ENCODE measurements around the gene CELF3. TPM values are rescaled to one million over a fixed set of nuclear protein-coding genes. Genes with fewer than 3 reads are reported as not detected.

CELF3 gene
- total and polyA plus RNA-seq, 2 donors (not counting 1 experiment from before 2014, with no cell fraction given): not detected

DNA sequence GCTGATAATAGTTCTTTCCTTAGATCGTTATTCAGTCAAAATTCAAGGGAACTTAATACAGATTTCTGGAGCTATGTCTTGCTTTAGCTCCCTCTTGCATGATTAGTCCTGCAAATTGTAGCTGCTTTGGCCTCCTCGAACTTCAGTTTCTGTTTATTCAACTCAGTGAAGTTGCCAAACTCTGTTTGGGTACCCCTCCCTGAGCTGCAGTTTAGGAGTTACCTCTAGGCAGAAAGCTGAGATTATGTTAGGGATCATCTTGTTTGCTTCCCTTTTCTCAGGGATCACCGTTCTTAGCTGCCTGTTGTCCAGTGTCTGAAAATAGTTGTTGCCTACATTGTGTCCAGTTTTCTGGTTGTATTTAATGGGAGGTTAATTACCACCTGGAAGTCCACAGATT lies 61.2 kb downstream of the CELF3 start:
- H4K20me1 ChIP-seq (ENCODE audit: control insufficient read depth, insufficient read depth, low read length, poor library complexity, severe bottlenecking): no peaks in the 10 kb centered on the region
- H2AFZ ChIP-seq (ENCODE audit: insufficient read depth, low read depth, low read length, poor library complexity, severe bottlenecking): no peak overlapping the region
- no peaks in the 10 kb centered on the region for H3K27me3 ChIP-seq (replicated peaks in 1 of 4; ENCODE audit: control extremely low read depth in 1 of 4, control insufficient read depth in 3 of 4, insufficient read depth in 4 of 4, low read length in 3 of 4)
- Mint-ChIP-seq H3K27ac (no peak overlapping the region), H3K4me3 (no peak overlapping the region), H3K4me1 (peaks cover 10% of the 10 kb centered on the region), H3K27me3 (no peaks in the 10 kb centered on the region), H3K9me3 (ENCODE audit: insufficient read depth) (no peaks in the 10 kb centered on the region)
- no peak overlapping the region for H3K4me3 ChIP-seq (ENCODE audit: control extremely low read depth in 1 of 5, extremely low read depth in 1 of 5, insufficient read depth in 1 of 5, low read depth in 2 of 5, low read length in 4 of 5)
- H3K27ac ChIP-seq (ENCODE audit: low read length in 2 of 2): no peak overlapping the region
- DNase-seq: no peak
- no peaks in the 10 kb centered on the region for H3K9me3 ChIP-seq (ENCODE audit: control extremely low read depth in 1 of 3, control insufficient read depth in 2 of 3, insufficient read depth in 1 of 3, low read length in 2 of 3)
- no peak for TF ChIP-seq EZH2 (IDR thresholded peaks at IDR 0.05; ENCODE audit: borderline replicate concordance, insufficient read depth, low read depth, low read length, poor library complexity, severe bottlenecking)
- TF ChIP-seq, protein P1, sequence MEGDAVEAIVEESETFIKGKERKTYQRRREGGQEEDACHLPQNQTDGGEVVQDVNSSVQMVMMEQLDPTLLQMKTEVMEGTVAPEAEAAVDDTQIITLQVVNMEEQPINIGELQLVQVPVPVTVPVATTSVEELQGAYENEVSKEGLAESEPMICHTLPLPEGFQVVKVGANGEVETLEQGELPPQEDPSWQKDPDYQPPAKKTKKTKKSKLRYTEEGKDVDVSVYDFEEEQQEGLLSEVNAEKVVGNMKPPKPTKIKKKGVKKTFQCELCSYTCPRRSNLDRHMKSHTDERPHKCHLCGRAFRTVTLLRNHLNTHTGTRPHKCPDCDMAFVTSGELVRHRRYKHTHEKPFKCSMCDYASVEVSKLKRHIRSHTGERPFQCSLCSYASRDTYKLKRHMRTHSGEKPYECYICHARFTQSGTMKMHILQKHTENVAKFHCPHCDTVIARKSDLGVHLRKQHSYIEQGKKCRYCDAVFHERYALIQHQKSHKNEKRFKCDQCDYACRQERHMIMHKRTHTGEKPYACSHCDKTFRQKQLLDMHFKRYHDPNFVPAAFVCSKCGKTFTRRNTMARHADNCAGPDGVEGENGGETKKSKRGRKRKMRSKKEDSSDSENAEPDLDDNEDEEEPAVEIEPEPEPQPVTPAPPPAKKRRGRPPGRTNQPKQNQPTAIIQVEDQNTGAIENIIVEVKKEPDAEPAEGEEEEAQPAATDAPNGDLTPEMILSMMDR (IDR thresholded peaks at IDR 0.05): no peak
- ATAC-seq (ENCODE audit: low read depth): no peak
- no peak overlapping the region for H3K9ac ChIP-seq (ENCODE audit: low read length)
- ChIA-PET POLR2A (interaction anchor here (0.6 kb wide), 1 partner anchor 211 kb away, joined by 3 read pairs; no protein-coding TSS in a partner anchor), CTCF (interaction anchor here (0.6 to 1.9 kb wide), 2 partner anchors 61 to 1327 kb away, joined by 6 to 8 read pairs; no protein-coding TSS in a partner anchor)
- intact Hi-C loops (cut with micrococcal nuclease): no loop called here
- H3K4me2 ChIP-seq (replicated peaks; ENCODE audit: low read depth, low read length, poor library complexity, severe bottlenecking): no peak overlapping the region
- WGBS (ENCODE audit: insufficient coverage): 94% methylated on average over 3 of the region's 3 CpGs
- H3K4me1 ChIP-seq (ENCODE audit: control insufficient read depth in 2 of 2, insufficient read depth in 2 of 2, low read length in 2 of 2): peaks cover 6 to 7% of the 10 kb centered on the region in 2 donors
- H3K79me2 ChIP-seq (ENCODE audit: control insufficient read depth, insufficient read depth, low read length): peaks cover 16% of the 10 kb centered on the region
- H3K36me3 ChIP-seq (replicated peaks in 1 of 2; ENCODE audit: control extremely low read depth in 1 of 2, control insufficient read depth in 1 of 2, extremely low read depth in 1 of 2, insufficient read depth in 2 of 2, low read length in 1 of 2): peaks cover 8 to 28% of the 10 kb centered on the region in 2 experiments

DNA sequence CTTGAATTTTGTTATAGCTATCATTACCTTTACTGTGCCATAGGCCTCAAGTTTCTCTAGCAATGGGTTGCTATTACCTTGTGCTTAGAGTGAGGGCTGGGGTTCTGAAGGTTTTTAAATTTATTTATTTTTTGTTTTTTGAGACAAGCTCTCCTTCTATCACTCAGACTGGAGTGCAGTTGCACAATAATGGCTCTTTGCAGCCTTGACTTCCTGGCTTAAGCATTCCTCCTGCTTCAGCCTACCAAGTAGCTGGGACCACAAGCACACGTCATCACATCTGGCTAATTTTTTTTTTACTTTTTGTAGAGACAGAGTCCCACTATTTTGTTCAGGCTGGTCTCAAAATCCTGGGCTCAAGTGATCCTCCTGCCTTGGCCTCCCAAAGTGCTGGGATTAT lies 63.2 kb downstream of the CELF3 start:
- TF ChIP-seq EZH2 (IDR thresholded peaks at IDR 0.05; ENCODE audit: borderline replicate concordance, insufficient read depth, low read depth, low read length, poor library complexity, severe bottlenecking): no peak
- TF ChIP-seq, protein P1 (IDR thresholded peaks at IDR 0.05): no peak
- Histone ChIP-seq H3K4me3 (ENCODE audit: control extremely low read depth in 1 of 5, extremely low read depth in 1 of 5, insufficient read depth in 1 of 5, low read depth in 2 of 5, low read length in 4 of 5) (no peak overlapping the region), H3K4me2 (replicated peaks; ENCODE audit: low read depth, low read length, poor library complexity, severe bottlenecking) (no peak overlapping the region), H3K4me1 (ENCODE audit: control insufficient read depth in 2 of 2, insufficient read depth in 2 of 2, low read length in 2 of 2) (peaks cover 6 to 7% of the 10 kb centered on the region in 2 donors), H2AFZ (ENCODE audit: insufficient read depth, low read depth, low read length, poor library complexity, severe bottlenecking) (no peak overlapping the region), H3K36me3 (replicated peaks in 1 of 2; ENCODE audit: control extremely low read depth in 1 of 2, control insufficient read depth in 1 of 2, extremely low read depth in 1 of 2, insufficient read depth in 2 of 2, low read length in 1 of 2) (peaks cover 4 to 15% of the 10 kb centered on the region in 2 experiments), H3K27ac (ENCODE audit: low read length in 2 of 2) (no peak overlapping the region), H3K9ac (ENCODE audit: low read length) (no peak overlapping the region), H4K20me1 (ENCODE audit: control insufficient read depth, insufficient read depth, low read length, poor library complexity, severe bottlenecking) (no peaks in the 10 kb centered on the region), H3K9me3 (ENCODE audit: control extremely low read depth in 1 of 3, control insufficient read depth in 2 of 3, insufficient read depth in 1 of 3, low read length in 2 of 3) (no peaks in the 10 kb centered on the region), H3K27me3 (replicated peaks in 1 of 4; ENCODE audit: control extremely low read depth in 1 of 4, control insufficient read depth in 3 of 4, insufficient read depth in 4 of 4, low read length in 3 of 4) (no peaks in the 10 kb centered on the region), H3K79me2 (ENCODE audit: control insufficient read depth, insufficient read depth, low read length) (peaks cover 20% of the 10 kb centered on the region)
- DNase-seq (no peak), ATAC-seq (ENCODE audit: low read depth) (no peak)
- H3K27ac Mint-ChIP-seq: no peak overlapping the region
- 80% methylated on average over 1 of the region's 1 CpG for WGBS (ENCODE audit: insufficient coverage)
- H3K4me3 Mint-ChIP-seq: no peak overlapping the region
- CTCF ChIA-PET: no interaction called here
- H3K27me3 Mint-ChIP-seq: no peaks in the 10 kb centered on the region
- intact Hi-C loops (cut with micrococcal nuclease): no loop called here
- POLR2A ChIA-PET: no interaction called here
- H3K9me3 Mint-ChIP-seq (ENCODE audit: insufficient read depth): no peaks in the 10 kb centered on the region
- H3K4me1 Mint-ChIP-seq: peaks cover 10% of the 10 kb centered on the region

Small RNA genes lying within 50 kb of the gene (small RNA-seq; reads per million reads assigned to genes)
- gene RNU6-662P (ENCODE audit: insufficient read length, low read depth, low replicate concordance): not detected

Other genes starting within 250 kb of the CELF3 start
- 0.49 and 0.81 TPM in 2 replicates for gene CGN, start 205.4 kb downstream of the CELF3 start, total RNA-seq
- 0.22 and 0.25 TPM in 2 replicates for gene CGN, start 205.4 kb downstream of the CELF3 start, polyA plus RNA-seq
- gene TUFT1, start 176.5 kb downstream of the CELF3 start, total RNA-seq: 2.2 TPM in 2 replicates
- gene TUFT1, start 176.5 kb downstream of the CELF3 start, polyA plus RNA-seq: 0.82 and 2.3 TPM in 2 replicates
- 43.2 and 45.6 TPM in 2 replicates for gene SNX27, start 104.8 kb downstream of the CELF3 start, total RNA-seq
- gene SNX27, start 104.8 kb downstream of the CELF3 start, polyA plus RNA-seq: 13.5 and 14.5 TPM in 2 replicates
- not detected in 2 replicates for gene RIIAD1, start 4.7 kb upstream of the CELF3 start, total RNA-seq
- not detected in 2 replicates for gene RIIAD1, start 4.7 kb upstream of the CELF3 start, polyA plus RNA-seq
- 84.6 and 100 TPM in 2 replicates for gene MRPL9, start 46.7 kb upstream of the CELF3 start, total RNA-seq
- 65.5 and 92.5 TPM in 2 replicates for gene MRPL9, start 46.7 kb upstream of the CELF3 start, polyA plus RNA-seq
- 12.8 and 13.3 TPM in 2 replicates for gene TDRKH, start 73.7 kb upstream of the CELF3 start, total RNA-seq
- gene TDRKH, start 73.7 kb upstream of the CELF3 start, polyA plus RNA-seq: 2.0 and 2.2 TPM in 2 replicates
- gene LINGO4, start 88.6 kb upstream of the CELF3 start, total RNA-seq: not detected in 2 replicates
- gene LINGO4, start 88.6 kb upstream of the CELF3 start, polyA plus RNA-seq: not detected in 2 replicates
- 0.12 TPM in 1 of 2 replicates, not detected in the other for gene RORC, start 115.0 kb upstream of the CELF3 start, total RNA-seq
- 0.07 and 0.15 TPM in 2 replicates for gene RORC, start 115.0 kb upstream of the CELF3 start, polyA plus RNA-seq
- not detected in 2 replicates for gene C2CD4D, start 123.0 kb upstream of the CELF3 start, total RNA-seq
- gene C2CD4D, start 123.0 kb upstream of the CELF3 start, polyA plus RNA-seq: 0.07 TPM in 2 replicates
- not detected in 2 replicates for gene THEM5, start 136.9 kb upstream of the CELF3 start, total RNA-seq
- gene THEM5, start 136.9 kb upstream of the CELF3 start, polyA plus RNA-seq: not detected in 2 replicates
- 16.1 and 19.8 TPM in 2 replicates for gene THEM4, start 192.7 kb upstream of the CELF3 start, total RNA-seq
- 10.3 and 15.0 TPM in 2 replicates for gene THEM4, start 192.7 kb upstream of the CELF3 start, polyA plus RNA-seq